GM12878 (cell line): ENCODE results near the gene RETSAT. TPM values are rescaled to one million over a fixed set of nuclear protein-coding genes. Genes with fewer than 3 reads are reported as not detected.
A peak's percentile ranks its signal among the peaks of the same experiment; 100 is the strongest.

Experiments used
- ATAC-seq: fragments of 200-7000 bp; cut with Tn5 transposase; 3 replicates; pipeline ENCODE4 v1.9.1; 2020; ENCODE audit warnings: mild to moderate bottlenecking, moderate library complexity
- BruUV-seq: library from RNA; stranded (reverse); fragments of 400-500 nt; replicated peaks from 2 replicates; lab custom pipeline; 2021; lab: Mats Ljungman, UMichigan
- CTCF ChIA-PET: fragments of 300-600 bp; sonication (Branson Sonifier 250); formaldehyde crosslinking; extraction: SDS; loops from one replicate; lab custom pipeline; 2021; ENCODE audit warnings: inconsistent platforms; lab: Yijun Ruan, JAX
- POLR2A ChIA-PET: fragments of 350-600 bp; formaldehyde crosslinking; extraction: SDS; loops from one replicate; lab custom pipeline; 2021; ENCODE audit warnings: inconsistent platforms; lab: Charles Lee
- RAD21 ChIA-PET: fragments of 300-600 bp; sonication (Branson Sonifier 250); formaldehyde crosslinking; loops from one replicate; lab custom pipeline; 2023; ENCODE audit warnings: antibody characterized with exemption; ENCODE audit not compliant: unreplicated experiment; lab: Charles Lee
- SMC1A ChIA-PET: fragments of 300-600 bp; sonication (Branson Sonifier 250); formaldehyde crosslinking; loops from one replicate; lab custom pipeline; 2023; ENCODE audit not compliant: unreplicated experiment, uncharacterized antibody; lab: Charles Lee
- DNase-seq: peaks from one replicate; pipeline ENCODE4 v3.0.0-alpha.2; 2011; ENCODE audit warnings: low read depth, low spot score
- FAIRE-seq: peaks from 3 replicates; lab custom pipeline; 2011; peaks lifted over from hg19 to GRCh38; lab: Jason Lieb, UNC
- H2AFZ ChIP-seq: 2 replicates; pipeline ENCODE4 v1.6.0; 2011; ENCODE audit warnings: low read depth, low read length, control low read depth; ENCODE audit not compliant: control insufficient read depth
- H3K27ac ChIP-seq: 2 replicates; pipeline ENCODE4 v1.5.1; 2011; ENCODE audit warnings: control low read depth; ENCODE audit not compliant: control insufficient read depth, insufficient read depth
- H3K27me3 ChIP-seq, 2 experiments: replicated peaks in 1 of 2; 2 replicates each; pipeline versions ENCODE4 v1.6.0 to v1.6.1; 2011; ENCODE audit warnings: low read length in 1 of 2; ENCODE audit not compliant: control insufficient read depth in 2 of 2, insufficient read depth in 2 of 2
- H3K36me3 ChIP-seq, 2 experiments: 2 replicates each; pipeline ENCODE4 v1.5.1; 2011; ENCODE audit warnings: low read length in 1 of 2; ENCODE audit not compliant: control insufficient read depth in 2 of 2, insufficient read depth in 2 of 2
- H3K4me1 ChIP-seq: 2 replicates; pipeline ENCODE4 v1.6.1; 2011; ENCODE audit warnings: mild to moderate bottlenecking, low read length, moderate library complexity, mixed read lengths; ENCODE audit not compliant: control insufficient read depth, insufficient read depth
- H3K4me2 ChIP-seq: 2 replicates; pipeline ENCODE4 v1.6.0; 2011; ENCODE audit warnings: control low read depth; ENCODE audit not compliant: control insufficient read depth, insufficient read depth
- H3K4me3 ChIP-seq: fragments of 200-600 bp; sonication (generic); 2 replicates; pipeline ENCODE4 v1.5.1; 2016
- H3K79me2 ChIP-seq: 2 replicates; pipeline ENCODE4 v1.6.0; 2011; ENCODE audit warnings: low read length; ENCODE audit not compliant: control insufficient read depth, insufficient read depth
- H3K9ac ChIP-seq: 2 replicates; pipeline ENCODE4 v1.8.0; 2011; ENCODE audit warnings: low read length, control low read depth, mixed read lengths; ENCODE audit not compliant: control insufficient read depth, insufficient read depth
- H3K9me3 ChIP-seq: replicated peaks from 3 replicates; pipeline ENCODE4 v1.5.1; 2011; ENCODE audit warnings: mild to moderate bottlenecking, low read length; ENCODE audit not compliant: control insufficient read depth, insufficient read depth
- H4K20me1 ChIP-seq: 2 replicates; pipeline ENCODE4 v1.6.0; 2011; ENCODE audit not compliant: control insufficient read depth, insufficient read depth
- CHD2 ChIP-seq: IDR thresholded peaks from 2 replicates; pipeline ENCODE4 v1.6.1; 2011; ENCODE audit warnings: low read depth, low read length, improper control_type of control experiment, borderline replicate concordance
- EP300 ChIP-seq, 2 experiments: fragments of 150-350 bp in 1 of 2; IDR thresholded peaks; 2 replicates each; pipeline ENCODE4 v1.6.1; 2011 to 2012; ENCODE audit warnings: low read depth in 2 of 2, low read length in 2 of 2, borderline replicate concordance in 1 of 2, improper control_type of control experiment in 1 of 2, inconsistent platforms in 1 of 2; ENCODE audit not compliant: control insufficient read depth in 1 of 2
- FOS ChIP-seq: IDR thresholded peaks from 3 replicates; pipeline ENCODE4 v1.6.1; 2011; ENCODE audit warnings: borderline replicate concordance; ENCODE audit not compliant: insufficient read length; ENCODE audit errors: extremely low read depth
- JUND ChIP-seq: IDR thresholded peaks from 2 replicates; pipeline ENCODE4 v1.6.1; 2012; ENCODE audit warnings: low read depth, mild to moderate bottlenecking, low read length, improper control_type of control experiment, moderate library complexity
- POU2F2 ChIP-seq: IDR thresholded peaks from 3 replicates; pipeline ENCODE4 v1.6.1; 2011; ENCODE audit warnings: low read depth, mild to moderate bottlenecking, low read length, borderline replicate concordance
- RAD21 ChIP-seq: IDR thresholded peaks from 2 replicates; pipeline ENCODE4 v1.6.1; 2011; ENCODE audit warnings: mild to moderate bottlenecking, low read depth, low read length, moderate library complexity; ENCODE audit not compliant: insufficient read depth
- SMC3 ChIP-seq: IDR thresholded peaks from 2 replicates; pipeline ENCODE4 v1.6.1; 2011; ENCODE audit warnings: low read length, improper control_type of control experiment, borderline replicate concordance
- TARDBP ChIP-seq: IDR thresholded peaks from 2 replicates; pipeline ENCODE4 v1.6.1; 2016; ENCODE audit warnings: borderline replicate concordance
- YY1 ChIP-seq: IDR thresholded peaks from 2 replicates; pipeline ENCODE4 v1.6.1; 2011; ENCODE audit warnings: low read depth, mild to moderate bottlenecking, low read length
- WGBS: methylation state at CpG from one replicate; pipeline ENCODE4 v1.1.6; 2016; ENCODE audit warnings: low lambda C conversion rate; ENCODE audit not compliant: insufficient replicate concordance, insufficient coverage; ENCODE audit errors: missing lambda C conversion rate; 5-methylcytosine and 5-hydroxymethylcytosine counted together
- in situ Hi-C: fragments of 300-500 bp; cut with MboI; formaldehyde crosslinking; loops from 9 replicates; pipeline ENCODE4 v1.14.3; 2018; ENCODE audit warnings: mixed read lengths
- intact Hi-C: fragments of 100-400 bp; cut with micrococcal nuclease; formaldehyde crosslinking; loops from one replicate; pipeline ENCODE4 v1.14.2; 2022; ENCODE audit not compliant: unreplicated experiment
- polyA plus RNA-seq, 11 experiments: library from polyadenylated mRNA; depleted of rRNA in 4 of 11; unstranded in 6 of 11; stranded (reverse) in 5 of 11; fragments of >200 nt; fragmentation: Nextera tagmentation in 4 of 11; fragmentation: Illumina TruSeq in 1 of 11; extraction: Ambion mirVana in 4 of 11; extraction: Trizol in 1 of 11; gene quantifications; 1 replicate in 1 of 11; 2 replicates in 10 of 11; pipeline versions ENCODE4 v1.2.1 to v1.2.3, GENCODE V29; 2011 to 2016; ENCODE audit warnings: inconsistent platforms in 2 of 11, missing spikeins in 2 of 11, low read depth in 1 of 11
- total RNA-seq, 4 experiments: library from RNA; depleted of rRNA in 3 of 4; stranded (reverse); fragments of >200 nt in 3 of 4; fragmentation: Illumina TruSeq in 1 of 4; extraction: Trizol in 1 of 4; gene quantifications; 2 replicates each; pipeline versions ENCODE4 v1.2.1 to v1.2.3, GENCODE V29; 2013 to 2021
- TF ChIP-seq, protein P1 (sequence below): IDR thresholded peaks from 2 replicates; pipeline ENCODE4 v1.6.1; 2012; ENCODE audit warnings: mild to moderate bottlenecking, low read depth, low read length
- TF ChIP-seq, protein P2 (sequence below), 3 experiments: IDR thresholded peaks in 2 of 3; conservative IDR thresholded peaks in 1 of 3; 2 replicates each; pipeline ENCODE4 v1.5.1; 2011; ENCODE audit warnings: low read depth in 3 of 3, low read length in 3 of 3, mild to moderate bottlenecking in 3 of 3, control low read depth in 2 of 3, moderate library complexity in 2 of 3, inconsistent platforms in 1 of 3, mixed read lengths in 1 of 3; ENCODE audit not compliant: control insufficient read depth in 2 of 3, insufficient read depth in 1 of 3; ENCODE audit errors: extremely low read depth in 1 of 3

Gene RETSAT
- total and polyA plus RNA-seq, 10 of the 15 experiments (the other 5 are each of a cell fraction or from before 2014, with no cell fraction given): 3.3 to 28.8 (median 22.0) TPM

DNA sequence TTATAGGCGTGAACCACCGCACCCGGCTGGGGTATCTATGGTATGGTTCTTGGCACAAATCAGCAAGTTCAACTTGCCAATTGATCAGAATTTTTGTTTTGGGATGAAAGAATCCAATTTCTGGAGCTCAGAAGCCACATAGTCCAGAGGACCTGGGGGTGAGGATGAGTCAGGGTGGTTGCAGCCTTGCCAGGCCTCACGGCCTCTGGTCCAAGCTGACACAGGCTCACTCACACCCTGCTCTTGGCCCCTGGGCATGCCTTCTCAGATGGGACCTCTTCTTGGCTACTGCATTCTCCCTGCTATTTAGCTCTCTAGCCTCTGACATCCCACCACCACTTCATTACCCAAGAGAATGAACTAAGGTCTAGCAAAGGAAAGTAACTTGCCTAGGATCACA lies 39.5 kb upstream of the RETSAT start (continued):
- TF ChIP-seq, protein P1, sequence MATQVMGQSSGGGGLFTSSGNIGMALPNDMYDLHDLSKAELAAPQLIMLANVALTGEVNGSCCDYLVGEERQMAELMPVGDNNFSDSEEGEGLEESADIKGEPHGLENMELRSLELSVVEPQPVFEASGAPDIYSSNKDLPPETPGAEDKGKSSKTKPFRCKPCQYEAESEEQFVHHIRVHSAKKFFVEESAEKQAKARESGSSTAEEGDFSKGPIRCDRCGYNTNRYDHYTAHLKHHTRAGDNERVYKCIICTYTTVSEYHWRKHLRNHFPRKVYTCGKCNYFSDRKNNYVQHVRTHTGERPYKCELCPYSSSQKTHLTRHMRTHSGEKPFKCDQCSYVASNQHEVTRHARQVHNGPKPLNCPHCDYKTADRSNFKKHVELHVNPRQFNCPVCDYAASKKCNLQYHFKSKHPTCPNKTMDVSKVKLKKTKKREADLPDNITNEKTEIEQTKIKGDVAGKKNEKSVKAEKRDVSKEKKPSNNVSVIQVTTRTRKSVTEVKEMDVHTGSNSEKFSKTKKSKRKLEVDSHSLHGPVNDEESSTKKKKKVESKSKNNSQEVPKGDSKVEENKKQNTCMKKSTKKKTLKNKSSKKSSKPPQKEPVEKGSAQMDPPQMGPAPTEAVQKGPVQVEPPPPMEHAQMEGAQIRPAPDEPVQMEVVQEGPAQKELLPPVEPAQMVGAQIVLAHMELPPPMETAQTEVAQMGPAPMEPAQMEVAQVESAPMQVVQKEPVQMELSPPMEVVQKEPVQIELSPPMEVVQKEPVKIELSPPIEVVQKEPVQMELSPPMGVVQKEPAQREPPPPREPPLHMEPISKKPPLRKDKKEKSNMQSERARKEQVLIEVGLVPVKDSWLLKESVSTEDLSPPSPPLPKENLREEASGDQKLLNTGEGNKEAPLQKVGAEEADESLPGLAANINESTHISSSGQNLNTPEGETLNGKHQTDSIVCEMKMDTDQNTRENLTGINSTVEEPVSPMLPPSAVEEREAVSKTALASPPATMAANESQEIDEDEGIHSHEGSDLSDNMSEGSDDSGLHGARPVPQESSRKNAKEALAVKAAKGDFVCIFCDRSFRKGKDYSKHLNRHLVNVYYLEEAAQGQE: no peak
- TF ChIP-seq FOS: no peak
- TF ChIP-seq, all 136 proteins: peak for 0

DNA sequence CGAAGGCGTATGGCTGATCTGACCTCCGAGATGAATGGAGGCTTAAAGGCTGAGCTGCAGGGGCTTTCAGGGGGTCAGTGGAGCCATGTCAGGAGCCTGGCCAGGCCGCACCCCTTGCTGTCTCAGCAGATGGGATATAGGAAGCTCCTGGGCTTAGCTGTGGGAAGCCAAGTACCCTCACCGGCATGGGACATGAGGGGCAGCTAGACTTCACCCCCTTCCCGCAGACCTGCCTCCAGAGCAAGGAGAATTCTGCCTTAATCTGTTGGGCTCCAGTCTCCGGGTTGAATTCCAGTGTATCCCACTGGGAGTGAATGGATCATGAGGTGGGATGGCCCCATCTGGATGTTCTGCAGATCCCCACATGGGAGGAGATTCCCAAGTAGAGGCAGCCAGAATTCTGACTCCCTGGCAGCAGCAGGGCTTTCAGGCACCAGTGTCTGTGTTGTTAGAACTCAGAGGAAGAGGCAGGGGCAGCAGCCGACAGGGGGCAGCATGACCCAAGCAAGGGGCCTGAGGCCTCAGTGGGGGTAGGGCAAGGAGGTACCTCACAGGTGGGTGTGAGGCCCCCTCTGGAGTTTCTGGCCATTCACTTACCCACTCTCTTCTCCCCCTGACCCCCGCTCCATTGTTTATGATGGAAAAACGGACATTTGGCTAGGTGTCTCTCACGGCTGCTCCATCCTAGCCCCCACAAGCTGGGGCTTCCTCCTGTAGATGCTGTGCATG lies 36.8 kb upstream of the RETSAT start:
- H3K36me3 ChIP-seq: peaks cover 3 to 8% of the 10 kb centered on the region in 2 experiments; a peak in 3 of 4 replicates
- no TSS peak for BruUV-seq

More for the DNA sequence above, 36.8 kb upstream of the RETSAT start:
- H2AFZ ChIP-seq: no peak overlapping the region
- H3K9ac ChIP-seq: no peak overlapping the region
- ChIA-PET POLR2A (interaction anchor here (1.0 to 1.6 kb wide), 3 partner anchors 23 to 165 kb away, joined by 3 to 4 read pairs (median 3); no protein-coding TSS in a partner anchor), CTCF (interaction anchor here (0.6 to 7.0 kb wide), 15 partner anchors 21 to 315 kb away, joined by 3 to 104 read pairs (median 5); partner anchors contain the start of genes ELMOD3, MAT2A, RETSAT and SH2D6), SMC1A (interaction anchor here (0.9 to 6.6 kb wide), 9 partner anchors 15 to 165 kb away, joined by 3 to 56 read pairs (median 4); no protein-coding TSS in a partner anchor), RAD21 (interaction anchor here (0.6 to 7.7 kb wide), 9 partner anchors 22 to 512 kb away, joined by 3 to 60 read pairs (median 4); partner anchors contain the start of gene SH2D6)
- H3K27ac ChIP-seq: no peak overlapping the region
- in situ Hi-C loops (no loop called here), intact Hi-C loops (loop anchor here (1.0 kb wide), 2 partner anchors 29 to 161 kb away; no protein-coding TSS in a partner anchor)
- H4K20me1 ChIP-seq: no peaks in the 10 kb centered on the region
- no peak overlapping the region for H3K4me2 ChIP-seq
- H3K27me3 ChIP-seq: no peaks in the 10 kb centered on the region
- H3K4me3 ChIP-seq: no peak overlapping the region
- TF ChIP-seq, protein P2, sequence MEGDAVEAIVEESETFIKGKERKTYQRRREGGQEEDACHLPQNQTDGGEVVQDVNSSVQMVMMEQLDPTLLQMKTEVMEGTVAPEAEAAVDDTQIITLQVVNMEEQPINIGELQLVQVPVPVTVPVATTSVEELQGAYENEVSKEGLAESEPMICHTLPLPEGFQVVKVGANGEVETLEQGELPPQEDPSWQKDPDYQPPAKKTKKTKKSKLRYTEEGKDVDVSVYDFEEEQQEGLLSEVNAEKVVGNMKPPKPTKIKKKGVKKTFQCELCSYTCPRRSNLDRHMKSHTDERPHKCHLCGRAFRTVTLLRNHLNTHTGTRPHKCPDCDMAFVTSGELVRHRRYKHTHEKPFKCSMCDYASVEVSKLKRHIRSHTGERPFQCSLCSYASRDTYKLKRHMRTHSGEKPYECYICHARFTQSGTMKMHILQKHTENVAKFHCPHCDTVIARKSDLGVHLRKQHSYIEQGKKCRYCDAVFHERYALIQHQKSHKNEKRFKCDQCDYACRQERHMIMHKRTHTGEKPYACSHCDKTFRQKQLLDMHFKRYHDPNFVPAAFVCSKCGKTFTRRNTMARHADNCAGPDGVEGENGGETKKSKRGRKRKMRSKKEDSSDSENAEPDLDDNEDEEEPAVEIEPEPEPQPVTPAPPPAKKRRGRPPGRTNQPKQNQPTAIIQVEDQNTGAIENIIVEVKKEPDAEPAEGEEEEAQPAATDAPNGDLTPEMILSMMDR (IDR thresholded peaks at IDR 0.05 in 2 of 3, conservative IDR thresholded peaks at IDR 0.05 in 1 of 3; ENCODE audit: control insufficient read depth in 2 of 3, extremely low read depth in 1 of 3, insufficient read depth in 1 of 3, low read depth in 3 of 3, low read length in 3 of 3): peak; percentile 74 to 89 (median 76)
- TF ChIP-seq CHD2 (peak; percentile 68; the same call in 1 of the 2 replicates), YY1 (peak; percentile 57; the same call in 1 of the 2 replicates), JUND (no peak), POU2F2 (0 out of 3 replicates have a peak, but pooled peaks have one; percentile 35), EP300 (IDR thresholded peaks at IDR 0.05; ENCODE audit: borderline replicate concordance in 1 of 2, control insufficient read depth in 1 of 2, low read depth in 2 of 2, low read length in 2 of 2) (no peak), FOS (no peak), RAD21 (peak; percentile 89), SMC3 (peak; percentile 89), TARDBP (no peak)
- ATAC-seq (peak; percentile 81), FAIRE-seq (peak; percentile 38), DNase-seq (no peak)
- 71% methylated on average over 11 of the region's 11 CpGs for WGBS
- no peaks in the 10 kb centered on the region for H3K79me2 ChIP-seq
- H3K4me1 ChIP-seq: peaks cover 7% of the 10 kb centered on the region
- no peaks in the 10 kb centered on the region for H3K9me3 ChIP-seq
